K562 (cell line): ENCODE data around the gene DLGAP1.

Source experiments
- CREB1 ChIP-seq, 2 experiments: sonication (generic) in 1 of 2; formaldehyde crosslinking in 1 of 2; IDR thresholded peaks; 2 replicates each; pipeline versions ENCODE4 v1.6.1 to v1.8.0; 2012 to 2022; ENCODE audit warnings: inconsistent platforms in 1 of 2, mild to moderate bottlenecking in 1 of 2, missing genetic modification reagents in 1 of 2, moderate library complexity in 1 of 2
- NR3C1 ChIP-seq: sonication (generic); formaldehyde crosslinking; IDR thresholded peaks from 2 replicates; pipeline ENCODE4 v1.8.1; 2022; ENCODE audit warnings: missing genetic modification reagents
- POLR2A ChIP-seq: fragments of 450-650 bp; conservative IDR thresholded peaks from 2 replicates; pipeline ENCODE4 v1.6.1; 2016
- RAD21 ChIP-seq, 2 experiments: fragments of 250-450 bp in 1 of 2; fragments of 450-650 bp in 1 of 2; sonication (Bioruptor Pico) in 1 of 2; formaldehyde crosslinking in 1 of 2; IDR thresholded peaks in 1 of 2; conservative IDR thresholded peaks in 1 of 2; 2 replicates each; pipeline versions ENCODE4 v1.4.0 to v1.8.0; 2020 to 2022; ENCODE audit warnings: mild to moderate bottlenecking in 2 of 2, moderate library complexity in 1 of 2
- ZKSCAN3 ChIP-seq: fragments of 250-450 bp; sonication (Bioruptor Pico); IDR thresholded peaks from 2 replicates; pipeline ENCODE4 v1.4.0; 2020

- TF ChIP-seq RAD21 (CRISPR knock-in tag; conservative IDR thresholded peaks at IDR 0.05 in 1 of 2, IDR thresholded peaks at IDR 0.05 in 1 of 2) (no peak), ZKSCAN3 (no peak), POLR2A (no peak), NR3C1 (CRISPR knock-in tag) (no peak), CREB1 (IDR thresholded peaks at IDR 0.05) (no peak), CREB1 (CRISPR knock-in tag; IDR thresholded peaks at IDR 0.05) (no peak)
Measured at GRCh38 chr18:4252829-4253228, 202.3 kb downstream of the DLGAP1 start.
